Epithelial cell of esophagus (primary cell): Measurements from ENCODE around the gene ABCA12.
A peak's percentile ranks its signal among the peaks of the same experiment; 100 is the strongest.

Experiments used
- DNase-seq: peaks from one replicate; pipeline ENCODE4 v3.0.0; 2010; ENCODE audit warnings: low read depth
- H3K4me3 ChIP-seq: 2 replicates; pipeline ENCODE4 v1.5.1; 2011; ENCODE audit warnings: mild to moderate bottlenecking, low read length, control low read depth
- TF ChIP-seq, protein P1 (sequence below): IDR thresholded peaks from 2 replicates; pipeline ENCODE4 v1.5.1; 2011; ENCODE audit warnings: low read depth, mild to moderate bottlenecking, low read length, control low read depth, inconsistent platforms; ENCODE audit not compliant: insufficient read depth; ENCODE audit errors: missing control alignments

The ABCA12 gene

GRCh38 chr2:215144106-215144875 is 5.9 kb upstream of the ABCA12 start:
- no peak for DNase-seq
- H3K4me3 ChIP-seq: no peak overlapping the region
- TF ChIP-seq, protein P1, sequence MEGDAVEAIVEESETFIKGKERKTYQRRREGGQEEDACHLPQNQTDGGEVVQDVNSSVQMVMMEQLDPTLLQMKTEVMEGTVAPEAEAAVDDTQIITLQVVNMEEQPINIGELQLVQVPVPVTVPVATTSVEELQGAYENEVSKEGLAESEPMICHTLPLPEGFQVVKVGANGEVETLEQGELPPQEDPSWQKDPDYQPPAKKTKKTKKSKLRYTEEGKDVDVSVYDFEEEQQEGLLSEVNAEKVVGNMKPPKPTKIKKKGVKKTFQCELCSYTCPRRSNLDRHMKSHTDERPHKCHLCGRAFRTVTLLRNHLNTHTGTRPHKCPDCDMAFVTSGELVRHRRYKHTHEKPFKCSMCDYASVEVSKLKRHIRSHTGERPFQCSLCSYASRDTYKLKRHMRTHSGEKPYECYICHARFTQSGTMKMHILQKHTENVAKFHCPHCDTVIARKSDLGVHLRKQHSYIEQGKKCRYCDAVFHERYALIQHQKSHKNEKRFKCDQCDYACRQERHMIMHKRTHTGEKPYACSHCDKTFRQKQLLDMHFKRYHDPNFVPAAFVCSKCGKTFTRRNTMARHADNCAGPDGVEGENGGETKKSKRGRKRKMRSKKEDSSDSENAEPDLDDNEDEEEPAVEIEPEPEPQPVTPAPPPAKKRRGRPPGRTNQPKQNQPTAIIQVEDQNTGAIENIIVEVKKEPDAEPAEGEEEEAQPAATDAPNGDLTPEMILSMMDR: no peak

DNA sequence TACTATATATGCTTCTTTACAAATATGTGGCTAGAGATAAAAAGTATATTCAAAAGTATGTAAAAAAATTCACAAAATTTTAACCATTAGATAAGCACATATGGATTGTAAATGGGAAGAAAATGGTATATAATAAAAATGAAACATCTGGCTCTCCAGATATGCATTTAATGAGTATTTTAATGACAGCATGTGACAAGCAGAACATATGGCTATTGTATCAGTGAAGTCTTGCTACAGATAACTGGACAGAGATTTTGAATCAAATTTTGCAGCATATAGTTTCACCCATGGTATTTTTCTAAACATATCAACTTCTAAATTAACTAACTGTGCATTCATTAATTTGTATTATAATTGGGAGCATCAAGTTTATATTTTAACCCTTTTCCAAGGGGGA is 5.0 kb upstream of the ABCA12 start:
- TF ChIP-seq, protein P1: no peak
- no peak for DNase-seq
- no peak overlapping the region for H3K4me3 ChIP-seq

- DNase-seq: peak; percentile 64
- TF ChIP-seq, protein P1: no peak
- H3K4me3 ChIP-seq: no peak overlapping the region
Observed at GRCh38 chr2:215141706-215142105, 3.3 kb upstream of the ABCA12 start.

DNA sequence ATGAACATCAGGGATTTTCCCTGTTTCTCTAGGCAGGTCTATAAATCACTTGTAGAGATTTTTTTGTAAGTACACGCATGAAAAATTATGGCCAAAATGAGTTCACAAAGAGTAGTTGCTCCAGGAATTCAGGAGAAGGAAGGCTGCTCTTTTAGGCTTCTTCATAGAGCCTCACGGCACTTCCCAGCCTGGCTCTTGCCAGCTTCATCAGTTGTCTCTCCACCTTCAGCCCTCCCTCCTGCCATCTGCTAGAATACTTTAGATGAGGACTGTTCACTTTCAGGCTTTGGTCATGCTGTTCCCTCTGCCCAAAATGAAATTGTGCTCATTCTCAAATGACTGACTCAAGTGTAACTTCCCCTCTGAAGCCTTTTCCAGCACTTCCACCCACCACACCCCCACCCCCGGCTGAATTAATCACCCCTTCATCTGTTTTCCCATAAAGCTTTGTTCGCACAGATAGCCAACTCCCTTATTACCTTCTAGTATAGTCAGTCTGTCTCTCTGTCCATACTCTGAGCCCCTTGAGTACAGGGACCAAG is 1.8 kb upstream of the ABCA12 start:
- TF ChIP-seq, protein P1: no peak
- DNase-seq: peak; percentile 55
- H3K4me3 ChIP-seq: no peak overlapping the region

GRCh38 chr2:215137741-215138340 is 585 bp downstream of the ABCA12 start:
- TF ChIP-seq, protein P1: no peak
- H3K4me3 ChIP-seq: peak overlapping the region; percentile 62
- DNase-seq: peak; percentile 93

- no peak for DNase-seq
- peak overlapping the region; percentile 62 for H3K4me3 ChIP-seq
- TF ChIP-seq, protein P1: no peak
Observed at GRCh38 chr2:215137329-215137686, 1.1 kb downstream of the ABCA12 start.
